GM18511 (cell line): ENCODE results near the gene SLC7A1.

ENCODE experiments used
- ATAC-seq: cut with Tn5 transposase; IDR thresholded peaks from one replicate; pipeline ENCODE4 v1.9.1; 2021; ENCODE audit warnings: mild to moderate bottlenecking, moderate library complexity; ENCODE audit not compliant: unreplicated experiment

SLC7A1 gene

DNA sequence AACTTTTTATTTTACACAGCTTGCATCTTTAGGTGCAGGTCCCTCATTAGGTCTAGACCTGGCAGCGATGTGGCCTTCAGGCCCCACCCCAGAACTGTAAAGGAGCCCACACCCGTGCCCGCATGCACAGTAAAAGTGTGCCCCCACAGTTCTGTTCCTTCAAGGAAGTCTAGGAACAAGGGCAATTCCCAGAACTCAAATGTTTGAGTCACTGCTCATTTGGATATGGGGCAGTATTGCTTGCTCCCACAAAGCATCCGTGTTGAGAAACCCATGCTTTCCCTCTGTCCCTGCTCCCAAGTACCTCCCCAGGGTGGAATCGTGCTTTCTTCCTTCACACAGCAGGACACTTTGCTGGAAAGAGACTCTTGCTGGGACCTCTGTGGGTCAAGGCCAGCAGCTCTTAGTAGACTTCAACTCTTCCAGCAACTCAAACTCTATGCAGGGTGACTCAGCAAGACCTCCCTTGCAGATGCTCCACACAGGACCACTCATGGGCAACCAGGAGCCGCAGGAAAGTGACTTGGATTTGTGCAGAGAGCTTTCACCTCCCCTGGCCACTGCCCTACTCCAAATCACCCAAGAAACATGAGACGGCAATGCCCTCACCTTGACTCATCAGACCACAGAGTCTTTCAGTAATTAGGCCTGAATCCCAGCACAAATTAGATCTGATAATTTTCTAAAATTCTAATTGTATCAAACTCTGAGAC, 12.3 kb downstream of the SLC7A1 start:
- ATAC-seq = no peak

DNA sequence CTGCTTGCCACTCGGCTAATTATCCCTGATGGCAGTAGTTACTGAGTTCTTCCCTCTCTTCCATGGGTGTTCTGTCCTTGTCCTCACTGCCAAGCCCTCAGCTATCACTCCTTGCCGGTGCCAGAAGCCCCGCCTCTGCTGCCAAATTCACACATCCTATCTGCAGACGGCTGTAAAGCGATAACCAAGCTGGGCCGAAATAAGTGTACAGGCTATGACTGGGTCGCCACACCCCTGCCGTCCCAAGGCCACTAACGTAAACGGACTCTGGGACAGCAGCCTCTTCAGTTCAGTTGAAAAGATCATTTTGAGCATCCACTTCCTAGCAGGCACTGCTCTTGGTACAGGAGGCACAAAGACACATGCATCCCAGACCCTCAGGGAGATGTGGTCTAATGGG, 13.3 kb downstream of the SLC7A1 start:
- no peak for ATAC-seq

DNA sequence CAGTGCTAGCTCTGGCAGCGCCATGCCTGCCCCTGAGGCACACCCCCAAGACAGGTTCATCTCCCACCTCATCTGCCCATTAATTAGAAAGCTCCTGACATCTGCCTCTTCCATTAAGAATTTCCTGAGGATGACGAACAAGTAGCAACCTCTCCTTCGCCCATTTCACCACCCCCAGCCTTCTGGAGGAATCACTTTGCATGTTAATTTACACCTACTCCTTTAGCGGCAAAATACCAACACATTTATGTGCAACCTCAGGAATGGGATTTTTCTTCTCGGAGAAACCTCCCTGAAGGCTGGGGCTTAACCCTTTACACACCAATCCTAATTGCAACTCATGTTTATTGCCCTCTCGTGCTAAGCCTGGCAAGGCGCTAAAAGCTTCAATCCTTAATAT, 13.8 kb downstream of the SLC7A1 start:
- ATAC-seq = no peak

- no peak for ATAC-seq
Measured at GRCh38 chr13:29579094-29579493, 16.4 kb downstream of the SLC7A1 start.

DNA sequence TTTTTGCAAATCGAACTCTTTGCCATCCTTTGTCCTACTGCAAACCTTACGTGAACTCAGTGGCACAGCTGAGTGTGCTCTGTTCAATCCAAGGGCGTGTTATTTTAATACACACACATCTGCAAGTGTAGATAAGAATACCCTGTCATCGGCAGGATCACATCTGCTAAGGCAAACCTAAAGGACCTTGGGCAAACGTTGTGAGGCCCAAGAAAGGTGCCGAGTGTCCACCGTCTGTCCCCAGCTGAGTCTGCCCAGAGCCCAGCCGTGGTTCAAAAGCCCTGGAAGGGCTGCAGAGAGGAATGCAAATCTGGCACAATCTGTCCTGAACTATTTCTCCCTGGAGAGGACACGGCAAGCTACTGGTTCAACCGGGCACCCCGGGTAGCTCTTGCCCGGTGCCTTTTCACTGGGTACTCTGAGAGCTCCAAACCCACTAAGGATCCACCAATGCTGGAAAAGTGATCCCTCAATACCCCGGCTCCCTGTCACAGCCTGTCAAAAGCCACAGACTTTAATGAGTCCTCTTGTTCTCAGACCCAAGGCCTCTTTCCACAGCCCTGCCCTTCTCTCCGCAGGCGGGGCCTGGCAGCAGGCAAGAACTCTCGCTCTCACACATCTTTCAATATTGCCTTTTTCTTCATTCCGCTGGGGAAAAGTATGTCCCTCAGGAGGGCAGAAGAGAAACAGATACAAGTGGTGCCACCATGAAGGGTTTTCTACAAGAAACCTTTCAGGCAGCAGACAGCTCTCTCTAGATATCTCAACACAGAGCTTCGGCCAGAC, 17.0 kb downstream of the SLC7A1 start:
- no peak for ATAC-seq

DNA sequence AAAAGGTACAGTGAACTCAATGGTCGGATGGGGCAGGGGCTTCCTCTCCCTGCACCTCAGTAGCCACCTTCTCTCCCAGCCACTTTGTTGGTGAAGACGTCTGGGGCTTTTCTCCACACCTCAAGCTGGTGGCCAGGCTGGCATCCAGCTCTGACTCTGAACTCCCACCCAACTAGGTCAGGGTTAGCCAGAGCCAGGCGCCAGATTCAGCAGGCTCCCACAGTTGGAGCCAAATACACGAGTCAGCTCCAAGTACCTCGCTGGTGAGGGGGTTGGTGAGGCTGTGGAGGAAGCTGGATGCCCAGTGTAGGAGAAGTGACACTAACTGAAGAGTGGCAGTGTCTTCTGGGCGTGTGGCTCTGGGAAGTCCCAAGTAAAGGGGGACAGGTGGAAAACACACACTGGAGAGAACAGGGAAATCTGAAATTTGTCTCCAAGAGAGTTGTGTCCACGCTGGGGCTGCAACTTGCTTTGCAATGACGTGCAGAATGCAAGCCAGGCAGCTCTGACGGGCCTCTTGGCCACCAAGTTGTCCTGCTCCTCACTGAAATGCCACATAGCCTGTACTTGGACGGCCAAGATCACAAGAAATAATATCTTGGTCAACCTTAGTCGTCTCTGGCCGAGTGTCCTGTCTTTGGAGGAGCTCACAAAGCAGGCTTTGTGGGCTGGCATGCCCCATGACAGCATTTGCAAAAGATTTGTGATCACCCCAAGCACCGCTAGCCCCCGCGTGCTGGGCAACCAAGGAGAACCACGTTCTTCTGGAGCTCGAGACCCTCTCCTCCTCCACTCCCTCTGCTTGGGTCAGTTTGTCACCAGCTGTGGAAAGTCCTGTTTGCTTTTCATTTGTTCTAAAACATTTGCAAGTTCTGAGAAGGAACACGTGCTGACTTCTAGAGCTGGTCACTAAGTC, 18.1 kb downstream of the SLC7A1 start:
- no peak for ATAC-seq

GRCh38 chr13:29576581-29576980, 18.9 kb downstream of the SLC7A1 start:
- no peak for ATAC-seq

DNA sequence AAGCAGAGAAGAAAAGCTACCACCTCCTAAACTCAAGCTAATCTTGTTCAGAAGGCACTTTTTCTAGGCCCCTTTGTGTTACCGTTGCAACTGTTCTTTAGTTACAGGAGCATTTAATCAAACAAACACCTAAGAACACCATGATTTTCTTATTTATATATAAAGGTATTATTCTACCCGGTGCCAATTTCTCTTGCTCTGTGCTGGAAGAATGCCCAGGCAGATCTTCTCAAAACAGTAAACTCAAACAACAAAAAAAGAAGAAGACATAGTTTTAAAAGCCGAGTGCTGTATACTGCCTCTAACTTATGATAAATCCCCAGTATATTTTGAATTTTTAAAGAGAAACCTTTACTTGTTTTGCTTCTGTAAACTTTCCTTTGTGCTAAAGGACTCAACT, 20.4 kb downstream of the SLC7A1 start:
- no peak for ATAC-seq

DNA sequence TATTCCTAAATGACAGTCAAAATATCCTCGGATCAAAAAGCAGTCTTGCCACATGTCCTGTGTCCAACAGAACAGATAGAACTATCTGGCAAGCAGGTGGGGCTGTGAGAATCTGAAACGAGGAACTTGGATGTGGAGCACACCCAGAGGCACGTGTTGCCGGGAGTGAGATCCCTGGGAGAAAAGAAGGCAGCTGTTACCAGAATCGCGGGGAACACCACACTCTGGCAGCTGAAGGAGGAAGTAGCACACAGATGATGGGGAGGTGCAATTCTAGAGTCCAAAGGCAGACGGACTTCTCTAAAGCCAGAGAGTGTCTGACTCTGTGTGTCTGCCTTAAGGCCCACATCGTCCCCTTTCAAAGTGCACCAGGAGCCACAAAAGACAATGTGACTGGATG, 22.3 kb downstream of the SLC7A1 start:
- ATAC-seq = no peak

- ATAC-seq = no peak
Measured at GRCh38 chr13:29572575-29572974, 22.9 kb downstream of the SLC7A1 start.

DNA sequence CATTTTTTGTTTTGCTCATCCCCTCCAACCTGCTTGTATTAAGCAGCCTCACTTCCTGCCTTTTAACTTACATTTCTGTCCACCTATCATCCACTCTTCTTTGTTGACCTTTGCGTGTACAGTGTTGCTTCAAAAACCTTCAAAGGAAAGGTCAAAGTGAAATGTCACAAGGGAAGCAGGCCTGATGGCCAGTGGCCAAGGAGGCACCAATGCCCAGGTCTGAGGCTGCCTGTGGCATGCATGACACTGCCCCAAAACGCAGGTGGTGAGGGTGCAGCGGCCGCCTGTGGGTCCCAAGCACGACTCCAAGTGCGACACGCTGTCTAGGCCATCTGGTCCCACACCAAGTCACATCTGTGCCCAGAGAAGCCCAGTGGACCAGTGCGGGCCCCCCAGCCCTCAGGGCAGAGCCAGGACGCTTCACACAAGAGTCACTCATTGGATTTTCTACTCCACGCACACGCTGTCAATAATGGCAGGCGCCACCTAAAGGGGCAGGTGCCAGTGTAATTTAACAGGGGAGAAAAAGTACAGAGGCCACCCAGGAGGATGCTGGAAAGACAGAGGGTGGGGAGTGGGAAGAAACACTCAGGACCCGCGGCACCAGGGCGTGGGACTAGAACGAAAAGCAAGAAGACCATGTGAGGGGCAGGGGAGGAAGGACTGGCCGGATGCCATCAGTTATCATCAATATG, 23.5 kb downstream of the SLC7A1 start:
- no peak for ATAC-seq

- no peak for ATAC-seq
Measured at GRCh38 chr13:29570051-29570654, 25.3 kb downstream of the SLC7A1 start.

- no peak for ATAC-seq
Measured at GRCh38 chr13:29569253-29570050, 26.0 kb downstream of the SLC7A1 start.

DNA sequence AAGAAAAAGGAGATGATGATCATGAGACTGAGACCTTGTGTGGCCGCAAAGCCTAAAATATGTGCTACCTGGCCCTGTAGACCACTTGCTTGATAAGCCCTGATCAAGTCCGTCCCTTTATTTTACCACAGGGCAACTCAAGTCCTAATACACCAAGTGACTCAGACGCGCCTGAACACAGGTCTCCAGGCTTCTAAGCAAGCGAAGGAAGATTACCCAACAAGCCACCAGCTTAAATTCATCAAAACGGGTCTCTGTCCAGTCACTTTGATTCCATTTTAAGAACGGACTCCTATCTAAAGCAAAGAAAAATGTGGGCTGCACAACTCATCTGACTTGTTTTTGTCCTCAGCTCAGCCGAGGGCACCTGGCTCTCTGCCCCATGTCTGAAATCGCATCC, 26.8 kb downstream of the SLC7A1 start:
- ATAC-seq = no peak

DNA sequence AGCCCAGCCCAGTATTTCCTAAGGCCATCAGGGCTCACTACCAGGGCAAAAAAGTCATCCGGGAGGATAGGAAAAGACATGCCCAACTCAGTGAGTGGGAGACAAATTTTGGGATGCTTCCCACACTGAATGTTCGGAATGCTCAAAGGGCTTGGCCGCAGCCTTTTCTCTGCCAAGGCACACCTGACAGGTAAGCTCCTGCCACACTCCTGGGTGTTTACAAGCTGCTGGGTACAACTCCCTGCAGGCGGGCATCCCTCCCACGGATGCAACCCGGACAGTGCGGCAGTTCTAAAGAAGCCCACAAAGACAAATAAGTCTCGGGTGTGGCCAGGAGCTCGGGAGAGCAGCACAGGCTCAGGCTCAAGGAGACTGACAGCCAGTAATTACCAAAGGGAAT, 28.1 kb downstream of the SLC7A1 start:
- no peak for ATAC-seq

- no peak for ATAC-seq
Measured at GRCh38 chr13:29566206-29566605, 29.3 kb downstream of the SLC7A1 start.

- no peak for ATAC-seq
Measured at GRCh38 chr13:29564818-29565217, 30.7 kb downstream of the SLC7A1 start.

GRCh38 chr13:29564373-29564772, 31.1 kb downstream of the SLC7A1 start:
- ATAC-seq = no peak

DNA sequence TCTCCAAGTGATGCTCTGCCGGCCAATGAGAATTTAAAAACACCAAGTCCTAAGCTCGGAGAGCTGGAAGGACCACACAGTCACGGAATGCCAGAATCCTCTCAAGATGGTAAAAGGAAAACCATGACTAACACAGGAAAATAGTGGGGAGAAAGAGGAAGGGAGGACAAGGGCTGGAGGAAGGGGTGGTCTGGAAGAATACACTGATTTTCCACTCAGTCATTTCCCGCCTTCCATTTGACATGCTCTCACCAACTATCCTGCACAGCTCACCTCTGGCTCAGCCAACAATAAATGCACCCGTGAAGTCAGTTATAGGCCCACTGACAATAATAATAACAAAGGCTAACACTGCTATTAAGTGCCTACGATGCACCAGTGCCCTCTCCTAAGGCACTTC, 31.5 kb downstream of the SLC7A1 start:
- ATAC-seq = no peak
